ENCODE measurements around the gene NBAS. TPM values are rescaled to one million over a fixed set of nuclear protein-coding genes. Genes with fewer than 3 reads are reported as not detected.

NBAS gene
- total and polyA plus RNA-seq, 12 donors, result 26.4 to 79.1 (median 56.3) TPM

- no peak for TF ChIP-seq CTCF (IDR thresholded peaks at IDR 0.05)
- ATAC-seq, result no peak
- no peak for DNase-seq
- no peaks in the 10 kb centered on the region for H3K9me3 ChIP-seq
- H3K27ac ChIP-seq, result no peak overlapping the region
- WGBS, 2 donors, result 94 to 96% methylated on average over 4 of the region's 4 CpGs
- intact Hi-C loops (cut with DNase I), result no loop called here
- no peaks in the 10 kb centered on the region for H3K27me3 ChIP-seq
- no peaks in the 10 kb centered on the region for H3K4me1 ChIP-seq
- peaks cover 0 to 81% (median 14%) of the 10 kb centered on the region in 9 donors for H3K36me3 ChIP-seq
- no peak overlapping the region for H3K4me3 ChIP-seq
Observed at GRCh38 chr2:15299904-15300520, 261.1 kb downstream of the NBAS start.

GRCh38 chr2:15298770-15299169, 262.4 kb downstream of the NBAS start:
- intact Hi-C loops (cut with DNase I), result no loop called here
- TF ChIP-seq CTCF (IDR thresholded peaks at IDR 0.05), result no peak
- H3K4me1 ChIP-seq, result no peaks in the 10 kb centered on the region
- 79 to 82% methylated on average over 8 of the region's 8 CpGs for WGBS, 2 donors
- no peak overlapping the region for H3K4me3 ChIP-seq
- peak in 5 of 8 donors; percentile 20 to 72 (median 71) for ATAC-seq
- no peaks in the 10 kb centered on the region for H3K27me3 ChIP-seq
- peaks cover 0 to 80% (median 14%) of the 10 kb centered on the region in 9 donors for H3K36me3 ChIP-seq
- no peak for DNase-seq
- no peaks in the 10 kb centered on the region for H3K9me3 ChIP-seq
- H3K27ac ChIP-seq, result no peak overlapping the region

- no peak overlapping the region for H3K27ac ChIP-seq
- no peak for DNase-seq
- no peaks in the 10 kb centered on the region for H3K27me3 ChIP-seq
- no peaks in the 10 kb centered on the region for H3K4me1 ChIP-seq
- H3K36me3 ChIP-seq, result peaks cover 0 to 86% (median 18%) of the 10 kb centered on the region in 9 donors
- intact Hi-C loops (cut with DNase I), result no loop called here
- WGBS, 2 donors, result 81 to 87% methylated on average over 3 of the region's 3 CpGs
- no peak for TF ChIP-seq CTCF (IDR thresholded peaks at IDR 0.05)
- no peak for ATAC-seq
- no peak overlapping the region for H3K4me3 ChIP-seq
- H3K9me3 ChIP-seq, result no peaks in the 10 kb centered on the region
Observed at GRCh38 chr2:15293262-15293937, 267.7 kb downstream of the NBAS start.

GRCh38 chr2:15287447-15288184, 273.5 kb downstream of the NBAS start:
- no peak overlapping the region for H3K4me3 ChIP-seq
- intact Hi-C loops (cut with DNase I), result no loop called here
- WGBS, 2 donors, result 96% methylated on average over 26 of the region's 26 CpGs

More at GRCh38 chr2:15287447-15288184, 273.5 kb downstream of the NBAS start:
- H3K27ac ChIP-seq, result no peak overlapping the region
- H3K36me3 ChIP-seq, result peaks cover 0 to 84% (median 22%) of the 10 kb centered on the region in 9 donors
- ATAC-seq, result no peak
- no peak for DNase-seq
- no peaks in the 10 kb centered on the region for H3K27me3 ChIP-seq
- no peaks in the 10 kb centered on the region for H3K9me3 ChIP-seq
- no peaks in the 10 kb centered on the region for H3K4me1 ChIP-seq
- TF ChIP-seq CTCF (IDR thresholded peaks at IDR 0.05), result no peak

All from heart right ventricle (tissue), 16 donors.